ENCODE results near the gene EN2.
A peak's percentile ranks its signal among the peaks of the same experiment; 100 is the strongest.

Gene EN2

DNA sequence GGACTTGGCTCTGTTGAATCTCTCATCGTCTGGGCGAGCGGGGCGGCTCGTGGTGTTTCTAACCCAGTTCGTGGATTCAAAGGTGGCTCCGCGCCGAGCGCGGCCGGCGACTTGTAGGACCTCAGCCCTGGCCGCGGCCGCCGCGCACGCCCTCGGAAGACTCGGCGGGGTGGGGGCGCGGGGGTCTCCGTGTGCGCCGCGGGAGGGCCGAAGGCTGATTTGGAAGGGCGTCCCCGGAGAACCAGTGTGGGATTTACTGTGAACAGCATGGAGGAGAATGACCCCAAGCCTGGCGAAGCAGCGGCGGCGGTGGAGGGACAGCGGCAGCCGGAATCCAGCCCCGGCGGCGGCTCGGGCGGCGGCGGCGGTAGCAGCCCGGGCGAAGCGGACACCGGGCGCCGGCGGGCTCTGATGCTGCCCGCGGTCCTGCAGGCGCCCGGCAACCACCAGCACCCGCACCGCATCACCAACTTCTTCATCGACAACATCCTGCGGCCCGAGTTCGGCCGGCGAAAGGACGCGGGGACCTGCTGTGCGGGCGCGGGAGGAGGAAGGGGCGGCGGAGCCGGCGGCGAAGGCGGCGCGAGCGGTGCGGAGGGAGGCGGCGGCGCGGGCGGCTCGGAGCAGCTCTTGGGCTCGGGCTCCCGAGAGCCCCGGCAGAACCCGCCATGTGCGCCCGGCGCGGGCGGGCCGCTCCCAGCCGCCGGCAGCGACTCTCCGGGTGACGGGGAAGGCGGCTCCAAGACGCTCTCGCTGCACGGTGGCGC, at the start of gene EN2:
Gene EN2, plus strand, starts transcription at position 19 of the 767 bp plus-strand sequence. Its CDS starts 249 bp downstream, at position 268.
- no peak for DNase-seq

DNA sequence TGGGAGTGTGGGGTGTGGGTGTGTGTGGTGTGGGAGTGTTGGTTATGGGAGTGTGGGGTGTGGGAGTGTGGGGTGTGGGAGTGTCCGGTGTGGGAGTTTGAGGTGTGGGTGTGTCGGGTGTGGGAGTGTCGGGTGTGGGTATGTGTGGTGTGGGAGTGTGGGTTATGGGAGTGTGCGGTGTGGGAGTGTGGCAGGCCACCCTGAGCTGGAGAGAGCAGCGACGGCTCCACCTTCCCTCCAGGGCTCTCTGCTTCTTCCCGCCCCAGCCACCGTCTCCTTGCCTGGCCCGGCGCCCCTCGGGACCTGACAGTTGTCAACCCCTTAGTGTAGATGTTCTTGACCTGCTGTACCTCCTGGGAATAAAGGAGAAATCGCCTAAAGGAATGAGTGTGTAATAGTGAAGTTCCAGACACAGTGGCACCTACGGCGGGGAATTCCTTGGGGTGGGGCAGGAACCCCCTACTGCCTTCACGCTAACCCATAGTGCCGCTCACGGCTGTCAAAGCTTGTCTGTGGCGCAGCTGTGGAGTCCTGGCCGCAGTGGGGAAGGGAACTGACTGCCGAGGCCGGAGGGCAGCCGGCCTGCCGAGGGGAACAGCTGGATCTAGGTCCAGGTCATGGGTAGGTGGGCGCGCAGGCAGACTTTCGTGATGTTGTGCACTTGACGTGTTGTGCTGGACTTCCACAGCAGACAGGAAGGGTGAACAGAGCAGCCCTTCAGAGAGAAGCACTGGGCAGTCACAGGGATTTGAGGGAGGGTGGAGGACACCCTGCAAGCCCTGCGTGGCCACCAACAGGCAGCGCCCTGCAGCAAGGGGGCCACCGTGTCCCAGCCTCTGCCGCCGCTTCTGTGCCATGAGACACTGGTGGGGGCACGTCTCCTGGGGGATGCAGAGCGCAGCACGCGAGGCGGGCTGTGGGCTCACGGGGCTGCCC, 49.0 kb upstream of the EN2 start:
- DNase-seq: no peak

DNA sequence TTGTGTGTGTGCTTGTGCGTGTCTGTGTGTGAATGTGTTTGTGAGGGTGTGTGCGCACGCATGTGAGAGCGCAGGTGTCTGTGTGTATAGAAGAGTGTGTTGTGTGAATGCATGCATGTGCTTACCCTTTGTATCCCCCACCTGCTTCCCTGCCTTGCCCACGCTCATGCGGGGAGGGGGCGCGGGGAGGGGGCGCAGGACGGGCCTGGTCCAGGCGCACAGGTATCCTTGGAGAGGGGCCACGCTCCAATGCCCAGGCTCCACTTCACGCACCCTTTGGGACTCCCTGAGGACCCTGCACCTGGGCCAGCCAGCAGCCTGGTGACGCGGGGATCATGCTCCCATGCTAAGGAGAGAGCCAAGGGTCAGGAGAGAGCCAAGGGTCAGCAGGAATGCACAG, 47.9 kb upstream of the EN2 start:
- no peak for DNase-seq

DNA sequence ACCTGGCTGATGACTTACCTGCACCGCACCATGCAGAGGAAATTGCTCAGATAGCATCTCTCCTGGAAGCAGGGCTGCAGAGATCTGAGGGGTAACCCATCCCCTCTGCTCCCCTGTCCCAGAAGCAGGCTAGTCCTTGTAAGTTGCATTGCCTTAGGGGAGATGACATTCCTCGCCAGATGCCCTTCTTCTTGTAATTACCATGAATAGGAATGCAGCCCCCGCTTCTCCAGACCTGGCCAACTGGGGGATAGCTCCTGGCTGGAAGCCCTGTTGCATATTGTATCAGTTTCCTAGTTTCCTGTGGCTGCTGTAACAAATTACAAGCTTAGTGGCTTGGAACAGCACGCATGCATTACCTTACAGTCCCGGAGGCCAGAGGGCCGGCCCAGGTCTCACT, 47.5 kb upstream of the EN2 start:
- no peak for DNase-seq

DNA sequence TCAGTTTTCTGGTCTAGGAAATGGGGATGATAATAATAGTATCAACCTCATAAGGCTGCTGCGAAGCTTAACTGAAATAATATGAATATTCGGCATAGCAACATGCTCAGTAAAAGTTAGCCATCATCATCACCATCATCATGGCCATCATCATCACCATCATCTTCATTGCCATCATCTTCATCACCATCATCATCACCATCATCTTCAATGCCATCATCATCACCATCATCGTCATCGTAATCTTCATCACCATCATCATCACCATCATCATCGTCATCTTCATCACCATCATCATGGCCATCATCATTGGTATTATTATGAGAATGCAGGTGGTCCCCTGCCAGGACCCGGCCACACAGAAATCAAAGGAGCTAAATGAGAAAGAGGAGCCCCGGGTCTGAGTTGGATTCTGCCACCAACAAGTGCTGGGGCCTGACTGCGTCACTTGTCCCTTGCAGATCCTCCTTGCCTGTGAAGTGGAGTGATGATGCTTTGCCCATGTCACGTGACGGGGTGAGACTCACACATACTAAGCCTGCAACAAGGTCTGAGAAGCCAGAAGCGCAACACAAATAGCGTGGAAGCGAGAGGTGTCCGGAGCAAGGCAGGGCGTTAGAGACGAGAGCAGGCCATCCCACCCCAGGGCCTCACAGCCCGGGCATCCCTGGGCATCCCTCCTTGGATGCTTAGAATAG, 46.1 kb upstream of the EN2 start:
- no peak for DNase-seq

DNA sequence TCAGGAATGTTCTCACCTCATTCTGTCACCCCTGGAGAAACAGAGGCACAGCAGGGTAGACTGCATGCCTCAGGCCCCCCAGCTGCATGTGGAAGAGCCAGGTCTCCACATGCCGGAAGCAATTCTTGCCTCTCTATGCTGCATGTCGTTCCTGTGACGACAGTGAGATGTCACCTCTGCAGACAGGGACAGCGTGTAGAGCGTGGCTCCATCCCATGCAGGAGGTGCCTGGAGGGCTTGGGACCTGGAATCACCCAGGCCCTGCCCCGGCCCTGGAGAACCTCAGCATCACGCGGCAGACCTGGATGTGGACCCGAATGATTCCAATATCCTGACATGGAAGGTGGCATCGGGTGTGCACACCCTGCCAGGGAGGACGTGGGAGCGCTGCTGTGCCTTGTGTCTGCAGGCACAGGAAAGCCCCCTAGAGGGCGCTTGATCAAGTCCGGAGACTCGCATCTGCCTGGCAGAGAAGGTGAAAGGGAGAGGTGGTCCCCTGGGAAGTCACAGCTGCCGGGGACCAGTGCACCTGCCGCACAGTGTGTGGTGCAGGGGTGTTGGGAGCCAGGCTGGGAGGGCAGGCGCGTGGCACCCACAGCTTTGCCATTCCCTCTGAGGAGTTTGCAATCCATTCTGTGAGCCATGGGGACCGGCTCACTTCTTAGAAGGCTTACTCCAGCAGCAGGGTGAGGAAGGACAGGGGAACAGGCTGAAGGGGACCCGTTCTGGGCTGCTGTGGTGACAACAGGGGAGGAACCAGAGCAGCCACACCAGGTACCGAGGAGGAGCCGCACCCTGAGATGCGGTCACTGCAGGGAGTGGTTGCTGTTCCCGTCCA, 45.3 kb upstream of the EN2 start:
- peak; percentile 64 for DNase-seq

DNA sequence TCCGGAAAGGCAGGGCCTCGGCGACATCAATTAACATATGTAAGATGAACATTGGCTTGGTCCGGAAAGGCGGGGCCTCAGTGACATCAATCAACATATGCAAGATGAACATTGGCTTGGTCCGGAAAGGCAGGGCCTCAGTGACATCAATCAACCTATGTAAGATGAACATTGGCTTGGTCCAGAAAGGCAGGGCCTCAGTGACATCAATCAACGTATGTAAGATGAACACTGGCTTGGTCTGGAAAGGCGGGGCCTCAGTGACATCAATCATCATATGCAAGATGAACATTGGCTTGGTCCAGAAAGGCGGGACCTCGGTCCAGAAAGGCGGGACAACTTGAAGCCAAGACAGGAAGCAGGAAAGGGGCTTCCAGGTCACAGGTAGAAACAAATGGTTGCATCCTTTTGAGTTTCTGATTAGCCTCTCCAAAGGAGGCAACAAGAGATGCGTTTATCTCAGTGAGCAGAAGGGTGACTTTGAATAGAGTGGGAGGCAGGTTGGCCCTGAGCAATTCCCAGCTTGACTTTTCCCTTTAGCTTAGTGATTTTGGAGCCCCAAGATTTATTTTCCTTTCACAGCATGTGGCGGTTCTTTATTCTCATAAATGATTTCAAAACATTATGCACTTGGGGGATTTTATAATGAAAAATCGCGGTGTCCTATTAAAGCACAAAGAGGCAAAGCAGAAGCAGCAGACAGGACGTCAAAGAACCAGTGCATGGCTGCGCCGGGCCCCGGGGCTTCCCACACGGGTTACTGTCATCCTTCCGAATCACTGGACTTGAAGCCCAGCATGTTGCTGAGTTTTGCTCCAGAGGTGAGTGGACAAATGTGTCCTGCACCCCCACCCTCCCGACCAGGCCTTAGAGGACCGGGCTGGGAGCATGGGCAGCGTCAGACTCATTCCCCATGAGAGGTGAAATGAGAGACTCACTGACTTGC, 43.1 kb upstream of the EN2 start:
- no peak for DNase-seq

DNA sequence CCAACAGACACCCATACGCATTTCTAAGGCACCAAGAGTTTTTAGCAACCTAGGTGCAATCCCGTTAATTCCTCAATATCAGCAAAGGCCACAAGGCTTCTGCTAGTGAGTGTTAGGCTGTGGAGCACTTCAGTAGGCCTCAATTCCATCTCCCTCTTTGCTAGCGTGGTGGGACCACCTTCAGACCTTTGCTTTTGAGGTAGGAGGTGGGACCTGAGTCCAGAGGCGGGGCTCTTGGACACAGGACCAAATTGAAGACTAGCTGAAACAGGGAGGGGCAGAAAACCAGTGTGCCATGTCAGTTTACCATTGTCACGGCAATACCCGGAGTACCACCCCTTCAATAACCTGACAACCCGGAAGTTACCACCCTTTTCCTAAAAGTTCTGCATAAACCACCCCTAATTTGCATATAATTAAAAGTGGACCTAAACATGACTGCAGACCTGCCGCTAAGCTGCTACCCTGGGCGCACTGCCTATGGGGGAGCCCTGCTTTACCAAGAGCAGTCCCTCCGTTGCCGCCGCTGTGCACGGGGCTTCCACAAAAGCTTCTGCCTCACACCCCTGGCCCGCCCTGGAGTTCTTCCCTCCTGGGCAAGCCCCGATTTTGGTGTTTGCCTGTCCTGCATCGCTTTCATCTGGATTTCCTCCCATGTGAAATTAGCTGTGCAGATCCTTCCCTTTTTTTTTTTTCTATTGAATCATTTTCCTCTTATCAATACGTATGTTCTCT, 41.1 kb upstream of the EN2 start:
- DNase-seq: no peak

DNA sequence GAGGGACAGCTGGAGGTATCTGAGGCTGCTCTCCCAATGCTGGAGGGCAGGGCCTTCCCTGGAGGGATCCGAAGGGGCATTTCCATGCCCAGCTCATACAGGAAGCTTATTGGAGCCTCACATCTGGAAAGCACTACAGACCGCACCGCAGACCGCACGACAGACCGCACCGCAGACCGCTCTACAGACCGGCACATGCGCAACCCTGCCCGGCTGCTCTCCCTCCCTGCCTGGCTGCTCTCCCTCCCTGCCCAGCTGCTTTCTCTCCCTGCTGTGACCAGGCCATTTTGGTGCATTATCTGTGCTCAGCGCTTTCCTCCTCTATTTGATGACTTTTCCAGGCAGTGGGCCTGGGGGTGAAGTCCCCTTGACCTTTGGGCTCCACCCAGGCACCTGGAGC, 39.6 kb upstream of the EN2 start:
- DNase-seq: no peak

DNA sequence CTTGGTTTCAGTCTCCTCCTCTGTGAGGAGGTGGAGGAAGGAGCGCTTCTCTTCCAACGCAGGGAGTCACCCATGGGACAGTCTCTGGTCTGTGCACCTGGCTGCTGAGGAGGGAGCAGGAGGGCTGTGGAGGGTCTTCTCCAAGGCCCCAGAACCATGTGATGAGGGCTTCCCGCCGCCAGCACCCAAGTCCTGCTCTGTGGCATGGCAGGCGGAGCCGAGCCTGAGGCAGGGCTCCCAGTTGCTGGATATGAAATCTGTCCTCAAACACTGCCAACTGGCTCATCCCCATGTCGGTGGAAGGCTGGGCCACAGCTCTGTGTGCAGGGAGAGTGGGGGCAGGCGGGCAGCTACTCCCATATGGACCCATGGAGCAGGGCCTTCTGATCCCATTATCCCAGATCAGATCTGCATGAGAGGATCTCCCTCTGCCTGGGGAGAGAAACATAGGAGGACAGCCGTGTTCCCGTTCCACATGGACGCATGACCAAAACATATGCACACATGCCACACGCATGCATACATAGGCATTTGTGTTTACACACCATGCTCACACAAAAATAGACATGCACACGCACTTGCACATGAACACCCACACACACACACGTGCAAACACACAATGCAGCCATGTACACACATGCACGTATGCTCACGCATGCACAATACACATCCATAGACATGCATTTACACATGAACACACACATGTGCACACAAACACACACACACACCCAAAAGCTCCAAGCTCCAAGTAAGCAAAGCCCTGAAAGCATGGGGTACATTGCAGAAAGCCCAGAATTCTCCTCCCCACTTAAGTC, 38.8 kb upstream of the EN2 start:
- DNase-seq: no peak

DNA sequence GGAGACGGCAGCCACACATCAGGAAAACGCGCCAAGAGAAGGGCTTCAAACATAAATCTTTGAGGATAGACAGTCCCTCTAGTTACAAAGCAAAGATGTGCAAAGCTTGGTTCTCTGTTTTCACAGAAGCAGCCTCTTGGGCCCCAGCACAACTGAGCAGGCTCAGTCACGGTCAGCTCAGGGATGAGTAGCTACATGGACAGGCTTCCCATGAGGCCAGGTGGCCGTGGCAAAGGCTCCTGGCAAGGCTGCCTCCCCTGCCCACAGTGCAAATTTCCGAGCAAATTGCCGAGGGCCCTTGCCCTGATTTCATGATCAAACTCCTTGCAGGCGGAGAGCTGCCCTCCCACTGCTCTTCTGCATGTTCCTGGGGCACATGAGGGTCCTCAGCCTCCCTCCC, 37.8 kb upstream of the EN2 start:
- no peak for DNase-seq

DNA sequence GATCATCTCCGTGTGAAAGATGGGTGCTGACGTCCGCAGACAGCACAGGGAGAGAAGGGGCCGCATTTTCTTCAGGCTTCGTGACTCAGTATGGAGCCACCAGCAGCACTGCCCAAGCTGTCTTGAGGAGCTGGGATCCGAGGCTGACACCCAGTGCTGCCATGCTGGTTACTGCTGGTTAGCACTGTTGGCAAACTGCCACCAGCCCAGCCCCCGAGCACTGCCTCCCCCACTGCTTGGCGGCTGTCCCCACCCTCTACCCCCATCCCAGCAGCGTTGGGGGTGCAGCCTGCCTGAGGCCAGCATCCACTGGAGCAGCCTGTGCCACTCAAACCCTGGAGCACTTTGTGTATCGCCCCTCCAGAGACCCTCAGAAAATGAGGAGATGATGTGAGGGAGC, 35.8 kb upstream of the EN2 start:
- DNase-seq: no peak

DNA sequence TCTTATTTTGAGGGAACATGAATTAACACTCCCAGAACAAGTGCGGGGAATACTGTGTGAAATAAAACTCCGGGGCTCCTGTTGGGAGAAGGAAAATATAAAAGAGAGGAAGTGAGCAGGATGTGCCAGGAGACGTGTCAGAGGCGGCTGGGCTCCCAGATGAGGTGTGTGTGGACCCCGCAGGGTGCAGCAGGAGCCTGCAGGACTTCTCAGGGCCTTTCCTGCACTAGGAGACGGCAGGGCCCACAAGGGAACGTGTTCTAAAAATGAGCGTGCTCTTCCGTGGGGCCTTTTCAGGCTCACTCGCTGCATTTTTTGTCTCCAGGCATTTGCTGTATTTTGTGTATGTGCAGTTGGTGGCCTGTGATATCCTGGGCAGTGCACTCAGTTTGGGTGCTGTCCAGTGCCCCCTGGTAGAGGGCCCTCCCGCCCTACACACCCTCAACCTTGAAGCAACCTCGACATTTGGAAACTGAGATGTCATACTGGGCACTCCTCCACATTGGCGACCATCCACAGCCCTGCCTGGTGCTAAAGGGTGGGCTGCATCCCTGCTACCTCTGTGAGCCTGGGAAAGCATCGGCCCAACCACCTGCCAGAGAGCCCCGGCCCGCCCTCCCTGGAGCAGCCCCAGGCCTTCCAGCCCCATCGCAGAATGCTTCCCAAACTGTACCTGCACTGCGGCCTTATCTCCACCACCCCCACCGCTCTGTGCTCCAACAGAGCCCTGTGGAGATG, 35.2 kb upstream of the EN2 start:
- DNase-seq: no peak

DNA sequence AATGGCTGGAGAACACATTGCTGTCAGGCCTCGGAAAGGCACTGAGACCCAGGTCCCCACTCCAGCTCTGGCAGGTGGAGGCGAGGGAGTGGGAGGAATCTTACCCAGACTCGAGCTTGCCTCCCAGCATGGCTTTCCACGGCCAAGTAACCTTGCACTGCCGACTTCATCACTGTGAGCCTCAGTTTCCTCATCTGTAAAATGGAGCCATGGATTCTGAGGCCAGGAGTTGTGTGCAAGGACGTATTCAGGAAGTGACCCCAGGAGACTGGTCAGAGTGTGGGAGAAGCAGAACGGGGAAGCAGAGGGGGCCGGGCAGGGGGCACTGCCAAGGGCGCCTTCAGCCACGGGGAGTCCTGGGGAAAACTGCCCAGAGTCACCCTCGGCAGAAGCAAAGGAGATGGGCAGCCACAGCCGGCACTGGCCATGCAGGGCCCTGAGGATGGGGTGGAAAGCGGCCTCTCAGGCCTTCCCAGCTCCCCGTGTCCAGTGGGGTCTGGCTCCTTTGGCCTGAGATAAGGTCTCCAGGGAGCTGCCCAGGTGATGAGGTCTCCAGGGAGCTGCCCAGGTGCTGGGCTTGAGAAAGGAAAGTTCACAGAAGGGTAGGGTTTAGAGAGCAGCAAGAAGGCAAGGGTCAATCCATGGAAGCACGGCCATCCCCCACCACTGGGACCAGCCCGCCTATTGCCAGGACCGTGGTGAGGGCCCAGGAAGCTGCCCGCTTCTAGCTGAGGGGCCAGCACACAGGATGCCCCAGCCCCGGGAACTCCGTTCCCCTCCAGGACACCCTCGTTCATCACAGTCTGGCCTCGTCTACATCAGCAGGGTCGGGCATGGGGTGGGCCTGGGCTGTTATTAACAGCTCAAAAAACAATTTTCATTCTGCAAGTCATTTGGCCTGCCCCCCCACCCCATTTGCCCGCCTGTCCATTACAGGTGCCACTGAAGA, 34.3 kb upstream of the EN2 start:
- DNase-seq: no peak

DNA sequence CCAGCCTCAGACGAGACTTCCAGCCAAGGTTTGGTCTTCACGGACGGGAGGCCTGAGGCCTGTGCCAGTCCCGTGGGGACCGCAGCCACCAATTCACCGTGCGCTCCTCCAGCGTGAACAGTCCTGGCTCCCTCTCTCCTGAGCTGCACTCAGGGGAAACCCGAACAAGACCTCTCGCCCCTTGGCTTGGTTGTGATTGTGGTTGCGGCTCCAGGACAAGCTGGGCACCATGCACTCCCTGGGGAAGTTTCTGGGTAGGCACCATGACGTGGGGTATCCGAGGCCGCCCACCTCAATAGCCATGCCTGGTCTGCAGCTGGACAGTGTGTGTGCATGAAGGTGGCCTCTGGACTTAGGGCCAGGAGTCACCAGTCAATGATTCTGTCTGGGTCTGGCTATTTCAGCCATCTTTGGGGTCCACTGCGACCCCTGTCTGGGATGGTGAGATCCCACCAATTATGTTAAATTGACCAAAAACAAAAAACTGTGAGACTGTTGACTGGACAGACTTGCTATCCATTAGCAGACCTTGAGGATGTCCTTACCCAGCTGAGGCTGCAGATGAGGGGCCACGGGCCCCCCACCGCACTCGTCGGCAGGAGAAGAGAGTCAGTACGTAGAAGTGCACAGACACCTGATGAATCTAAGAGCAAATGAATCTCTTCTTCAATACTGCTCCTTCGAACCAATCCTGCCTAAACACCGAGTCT, 33.5 kb upstream of the EN2 start:
- DNase-seq: no peak

DNA sequence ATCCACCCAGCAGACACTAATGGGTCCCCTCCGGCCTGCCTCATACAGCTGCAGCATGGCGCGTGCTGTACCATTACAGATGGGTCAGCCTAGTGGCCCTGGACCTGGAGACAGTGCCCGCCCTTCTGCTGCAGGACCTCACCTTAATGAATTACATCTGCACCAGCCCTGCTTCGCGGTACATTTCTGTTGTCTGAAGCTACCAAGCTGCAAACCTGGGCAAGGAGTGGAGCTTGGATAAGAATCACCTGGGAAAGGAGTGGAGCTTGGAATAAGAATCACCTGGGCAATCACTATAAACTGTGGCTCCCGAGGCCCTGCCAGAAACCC, 33.0 kb upstream of the EN2 start:
- DNase-seq: no peak

DNA sequence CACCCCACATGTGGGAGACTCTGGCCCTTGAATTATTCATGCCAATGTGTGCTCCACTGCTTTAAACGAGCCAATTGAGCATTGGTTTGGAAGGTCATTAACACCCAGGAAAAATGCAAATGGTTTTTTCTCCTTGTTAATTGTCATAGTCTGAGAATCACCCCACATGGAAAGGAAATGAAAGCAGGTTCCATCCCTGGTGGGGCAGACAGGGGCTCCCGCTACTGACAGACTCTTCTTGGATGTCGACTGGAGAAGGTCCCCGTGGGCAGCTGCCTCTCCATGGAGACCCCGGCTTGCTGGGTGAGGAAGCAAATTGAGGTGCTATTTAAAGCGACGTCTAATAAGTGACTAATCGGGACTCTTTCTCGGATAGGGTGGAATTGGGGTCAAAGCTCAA, 32.0 kb upstream of the EN2 start:
- DNase-seq: no peak
